Transverse colon (tissue), 4 donors: Measurements from ENCODE around the gene TRUB2. TPM values are rescaled to one million over a fixed set of nuclear protein-coding genes. Genes with fewer than 3 reads are reported as not detected.
"Not testable (repeated sequence)": the region's sequence is repeated elsewhere in the genome, so short reads cannot be mapped to it uniquely, and the experiment has no call there.

Source experiments
- DNase-seq: peaks from one replicate; pipeline ENCODE4 v3.0.0-alpha.2; 2019
- H3K27ac ChIP-seq, 4 donors: fragments of 200-600 bp; sonication (generic); 2 replicates each; pipeline ENCODE4 v1.5.1; 2016 to 2018; ENCODE audit warnings: inconsistent platforms in 4 of 4
- H3K27me3 ChIP-seq: fragments of 200-600 bp; sonication (generic); 2 replicates; pipeline ENCODE4 v1.5.1; 2017; ENCODE audit warnings: inconsistent platforms
- H3K36me3 ChIP-seq, 4 donors: fragments of 200-600 bp; sonication (generic); 2 replicates each; pipeline ENCODE4 v1.5.1; 2017 to 2019; ENCODE audit warnings: inconsistent platforms in 4 of 4
- H3K4me1 ChIP-seq, 4 donors: fragments of 200-600 bp; sonication (generic); 2 replicates each; pipeline ENCODE4 v1.5.1; 2017 to 2020; ENCODE audit warnings: inconsistent platforms in 4 of 4
- H3K4me3 ChIP-seq, 4 donors: fragments of 200-600 bp; sonication (generic); 1 replicate in 1 of 4; 2 replicates in 3 of 4; pipeline versions ENCODE4 v1.5.1 to v1.6.1; 2017 to 2019; ENCODE audit warnings: inconsistent platforms in 4 of 4
- H3K9me3 ChIP-seq, 2 donors: fragments of 200-600 bp; sonication (generic); 2 replicates each; pipeline ENCODE4 v1.5.1; 2017 to 2019; ENCODE audit warnings: inconsistent platforms in 2 of 2
- EP300 ChIP-seq: sonication (generic); formaldehyde crosslinking; IDR thresholded peaks from one replicate; pipeline ENCODE4 v1.6.1; 2017; ENCODE audit warnings: antibody characterized with exemption, low read depth
- POLR2A ChIP-seq: fragments of 450-650 bp; IDR thresholded peaks from one replicate; pipeline ENCODE4 v1.6.1; 2016; ENCODE audit warnings: antibody characterized with exemption, mild to moderate bottlenecking, moderate library complexity
- POLR2AphosphoS5 ChIP-seq, 3 donors: sonication (generic); formaldehyde crosslinking; IDR thresholded peaks; one replicate each; pipeline ENCODE4 v1.6.1; 2016; ENCODE audit warnings: antibody characterized with exemption in 3 of 3
- WGBS, 2 donors: methylation state at CpG; one replicate each; pipeline ENCODE4 v1.1.5; 2018; ENCODE audit warnings: low coverage in 1 of 2; 5-methylcytosine and 5-hydroxymethylcytosine counted together
- in situ Hi-C, 4 donors: fragments of 200-750 bp; cut with MboI; loops; one replicate each; pipeline versions ENCODE4 v1.15.0 to v1.15.1; 2017; ENCODE audit warnings: low sequenced_read_pairs in 3 of 4, low pct_ligation_motif_present in 1 of 4, low pct_unique_long_range_greater_than_20kb in 1 of 4
- intact Hi-C: fragments of 100-400 bp; cut with DNase I; formaldehyde crosslinking; loops from one replicate; pipeline ENCODE4 v1.15.1; 2023; ENCODE audit warnings: low total_unique reads
- total RNA-seq, 4 donors: library from RNA; depleted of rRNA; stranded (reverse); fragments of >200 nt; gene quantifications; one replicate each; pipeline ENCODE4 v1.1.0, GENCODE V29; 2016
- TF ChIP-seq, protein P1 (sequence below), 5 experiments: fragments of 200-600 bp in 3 of 5; fragments of 450-650 bp in 2 of 5; sonication (generic) in 3 of 5; IDR thresholded peaks; 1 replicate in 2 of 5; 2 replicates in 3 of 5; pipeline ENCODE4 v1.5.1; 2016 to 2017; ENCODE audit warnings: antibody characterized with exemption in 5 of 5, inconsistent platforms in 3 of 5, mild to moderate bottlenecking in 2 of 5, moderate library complexity in 1 of 5

The TRUB2 gene
- total RNA-seq, 4 donors from 2014 or later: 6.0 to 47.0 (median 12.5) TPM

DNA sequence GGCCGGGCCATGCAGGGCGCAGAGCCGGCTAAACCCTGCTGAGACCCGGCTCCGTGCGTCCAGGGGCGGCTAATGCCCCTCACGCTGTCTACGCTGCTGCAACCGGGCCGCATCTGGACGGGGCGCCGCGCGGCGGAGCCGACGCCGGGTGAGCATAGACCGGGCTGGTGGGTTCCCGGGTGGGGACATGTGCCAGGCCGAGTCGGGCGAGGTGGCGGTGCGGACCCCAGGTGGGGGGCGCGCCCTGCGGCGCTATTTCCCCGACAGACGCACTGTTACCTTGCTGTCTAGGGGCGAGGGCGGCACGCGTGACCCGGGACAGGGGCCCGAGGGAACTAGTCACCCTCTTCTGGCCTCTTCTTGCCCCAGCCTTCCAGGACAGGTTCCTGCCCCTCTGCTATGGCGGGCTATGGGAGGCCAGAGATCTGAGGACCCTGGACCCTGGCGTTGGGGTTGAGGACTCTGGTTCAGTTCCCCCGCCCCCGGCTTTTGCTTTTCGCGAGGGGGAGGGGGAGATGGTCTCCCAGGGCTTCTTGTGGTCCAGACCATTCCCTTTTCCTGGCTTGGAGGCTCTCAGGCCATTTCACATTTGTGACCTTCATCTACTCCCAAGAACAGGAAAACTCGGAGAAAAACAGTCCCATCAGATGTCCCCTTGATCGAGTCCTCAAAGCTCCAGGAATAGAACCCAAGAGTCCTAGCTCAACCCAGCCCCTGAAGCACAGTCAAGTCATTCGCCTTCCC lies 18.6 kb upstream of the TRUB2 start:
- no peaks in the 10 kb centered on the region for H3K9me3 ChIP-seq
- in situ Hi-C loops: no loop called here
- peak overlapping the region; percentile 85 to 93 (median 90) for H3K27ac ChIP-seq
- H3K36me3 ChIP-seq: peaks cover 0 to 6% (median 3%) of the 10 kb centered on the region in 4 donors
- DNase-seq: peak; percentile 27
- intact Hi-C loops: loop anchor here (5.0 kb wide), 1 partner anchor 54 kb away; no protein-coding TSS in a partner anchor
- WGBS, 2 donors: 2% methylated on average over 19 of the region's 48 CpGs; no CpG with 5 or more reads in 1 of the 2 donors
- TF ChIP-seq POLR2AphosphoS5 (IDR thresholded peaks at IDR 0.05) (no peak), EP300 (no peak), POLR2A (no peak)
- TF ChIP-seq, protein P1, sequence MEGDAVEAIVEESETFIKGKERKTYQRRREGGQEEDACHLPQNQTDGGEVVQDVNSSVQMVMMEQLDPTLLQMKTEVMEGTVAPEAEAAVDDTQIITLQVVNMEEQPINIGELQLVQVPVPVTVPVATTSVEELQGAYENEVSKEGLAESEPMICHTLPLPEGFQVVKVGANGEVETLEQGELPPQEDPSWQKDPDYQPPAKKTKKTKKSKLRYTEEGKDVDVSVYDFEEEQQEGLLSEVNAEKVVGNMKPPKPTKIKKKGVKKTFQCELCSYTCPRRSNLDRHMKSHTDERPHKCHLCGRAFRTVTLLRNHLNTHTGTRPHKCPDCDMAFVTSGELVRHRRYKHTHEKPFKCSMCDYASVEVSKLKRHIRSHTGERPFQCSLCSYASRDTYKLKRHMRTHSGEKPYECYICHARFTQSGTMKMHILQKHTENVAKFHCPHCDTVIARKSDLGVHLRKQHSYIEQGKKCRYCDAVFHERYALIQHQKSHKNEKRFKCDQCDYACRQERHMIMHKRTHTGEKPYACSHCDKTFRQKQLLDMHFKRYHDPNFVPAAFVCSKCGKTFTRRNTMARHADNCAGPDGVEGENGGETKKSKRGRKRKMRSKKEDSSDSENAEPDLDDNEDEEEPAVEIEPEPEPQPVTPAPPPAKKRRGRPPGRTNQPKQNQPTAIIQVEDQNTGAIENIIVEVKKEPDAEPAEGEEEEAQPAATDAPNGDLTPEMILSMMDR (IDR thresholded peaks at IDR 0.05): no peak
- H3K4me3 ChIP-seq: peak overlapping the region; percentile 59 to 86 (median 80)
- peaks cover 8 to 18% (median 14%) of the 10 kb centered on the region in 4 donors for H3K4me1 ChIP-seq
- H3K27me3 ChIP-seq: no peaks in the 10 kb centered on the region

- 9% methylated on average over 25 of the region's 75 CpGs; no CpG with 5 or more reads in 1 of the 2 donors for WGBS, 2 donors
- intact Hi-C loops: loop anchor here (5.0 kb wide), 1 partner anchor 53 kb away; no protein-coding TSS in a partner anchor
Observed at GRCh38 chr9:128339761-128340690, 17.8 kb upstream of the TRUB2 start, which contains the start of gene SLC27A4. TSS of gene SLC27A4 (plus strand) at chr9:128340527. CDS start at chr9:128343133, 2,606 bp downstream.

GRCh38 chr9:128338852-128339614 lies 16.8 kb upstream of the TRUB2 start:
- H3K4me3 ChIP-seq, H3K9me3 ChIP-seq, in situ Hi-C loops, H3K27me3 ChIP-seq, H3K36me3 ChIP-seq, intact Hi-C loops, DNase-seq: not testable (repeated sequence)
- peaks cover 8 to 18% (median 14%) of the 10 kb centered on the region in 4 donors for H3K4me1 ChIP-seq
- 92 to 94% methylated on average over 13 to 15 of the region's 15 CpGs for WGBS, 2 donors
- peak overlapping the region; percentile 85 to 93 (median 90) for H3K27ac ChIP-seq

More at GRCh38 chr9:128339761-128340690, 17.8 kb upstream of the TRUB2 start, which contains the start of gene SLC27A4:
- Histone ChIP-seq H3K9me3 (no peaks in the 10 kb centered on the region), H3K4me1 (peaks cover 8 to 18% (median 14%) of the 10 kb centered on the region in 4 donors), H3K4me3 (peak within 1 kb of the TSS; percentile 59 to 86 (median 80)), H3K36me3 (no peaks in the 10 kb centered on the region), H3K27me3 (no peaks in the 10 kb centered on the region), H3K27ac (peak within 1 kb of the TSS; percentile 85 to 93 (median 90))
- peak; percentile 47 for TF ChIP-seq POLR2A
- TF ChIP-seq, protein P1 (IDR thresholded peaks at IDR 0.05): peak in 1 of 5 experiments; percentile 15
- TF ChIP-seq EP300: no peak
- TF ChIP-seq POLR2AphosphoS5 (IDR thresholded peaks at IDR 0.05): peak in 1 of 3 donors; percentile 37
- peak; percentile 89 for DNase-seq
- in situ Hi-C loops: no loop called here

GRCh38 chr9:128337936-128338335 lies 15.7 kb upstream of the TRUB2 start:
- TF ChIP-seq EP300: no peak
- TF ChIP-seq, protein P1 (IDR thresholded peaks at IDR 0.05): no peak
- TF ChIP-seq POLR2A: no peak
- Histone ChIP-seq H3K27ac (no peak overlapping the region), H3K9me3 (no peaks in the 10 kb centered on the region), H3K4me3 (no peak overlapping the region), H3K27me3 (no peaks in the 10 kb centered on the region), H3K36me3 (peaks cover 0 to 4% (median 0%) of the 10 kb centered on the region in 4 donors), H3K4me1 (peaks cover 8 to 18% (median 14%) of the 10 kb centered on the region in 4 donors)
- intact Hi-C loops (no loop called here), in situ Hi-C loops (no loop called here)
- DNase-seq: no peak
- WGBS, 2 donors: 87 to 96% methylated on average over 3 to 7 of the region's 7 CpGs
